ENCODE results near the gene ADAMTS9.

- TF ChIP-seq CTCF (IDR thresholded peaks at IDR 0.05; ENCODE audit: extremely low read depth in 1 of 2, insufficient read depth in 1 of 2, low read depth in 1 of 2, low read length in 2 of 2) (no peak), POLR2A (IDR thresholded peaks at IDR 0.05; ENCODE audit: low read depth, low read length) (no peak), MYC (IDR thresholded peaks at IDR 0.05; ENCODE audit: low read depth, low read length) (no peak), FOS (IDR thresholded peaks at IDR 0.05; ENCODE audit: borderline replicate concordance, insufficient read depth, low read length) (no peak), JUN (IDR thresholded peaks at IDR 0.05; ENCODE audit: borderline replicate concordance, insufficient read depth, insufficient read length, low read depth) (no peak)
Observed at GRCh38 chr3:64638511-64638910, 49.3 kb downstream of the ADAMTS9 start.
